Umbilical cord (tissue), 2 donors: ENCODE measurements around the gene NDUFA1. TPM values are rescaled to one million over a fixed set of nuclear protein-coding genes. Genes with fewer than 3 reads are reported as not detected.
"Not testable (repeated sequence)": the region's sequence is repeated elsewhere in the genome, so short reads cannot be mapped to it uniquely, and the experiment has no call there.

Experiments used
- DNase-seq: peaks from one replicate; pipeline ENCODE4 v3.0.0-alpha.2; 2015; ENCODE audit warnings: low spot score
- total RNA-seq: library from RNA; depleted of rRNA; stranded (reverse); fragments of >200 nt; gene quantifications from one replicate; pipeline ENCODE4 v1.2.3, GENCODE V29; 2014; ENCODE audit warnings: low replicate concordance; ENCODE audit not compliant: insufficient read depth

NDUFA1 gene
- total RNA-seq: 36.6 TPM

- peak; percentile 89 for DNase-seq
Observed at GRCh38 chrX:119871599-119872395, at the start of gene NDUFA1, which contains the start of gene RNF113A. Gene NDUFA1 (plus strand): TSS chrX:119871832. CDS start chrX:119871912, 80 bp downstream. Gene RNF113A (minus strand): TSS chrX:119871733. CDS start chrX:119871613, 120 bp downstream.

DNA sequence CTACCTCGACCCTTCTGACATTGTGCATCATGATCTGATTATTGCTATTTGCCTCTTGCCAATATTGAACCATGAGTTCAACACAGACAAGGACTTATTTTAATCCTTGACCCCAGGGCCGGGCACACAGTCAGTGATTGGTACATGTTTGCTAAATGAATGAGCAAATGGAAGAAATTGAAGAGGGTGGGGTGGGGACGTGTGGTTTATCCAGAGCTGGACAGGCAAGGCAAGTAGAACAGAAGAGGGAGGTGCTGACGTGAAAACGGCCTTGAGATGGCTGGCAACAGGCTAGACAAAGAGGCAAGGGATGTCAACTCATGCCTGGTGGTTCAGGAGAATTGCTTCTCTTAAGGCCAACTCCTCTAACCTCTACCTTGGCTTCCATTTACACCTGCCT, 47.4 kb upstream of the NDUFA1 start:
- DNase-seq: not testable (repeated sequence)

GRCh38 chrX:119826399-119826959, 45.2 kb upstream of the NDUFA1 start:
- DNase-seq: no peak

GRCh38 chrX:119828446-119828845, 43.2 kb upstream of the NDUFA1 start:
- no peak for DNase-seq

GRCh38 chrX:119833905-119834304, 37.7 kb upstream of the NDUFA1 start:
- no peak for DNase-seq

DNA sequence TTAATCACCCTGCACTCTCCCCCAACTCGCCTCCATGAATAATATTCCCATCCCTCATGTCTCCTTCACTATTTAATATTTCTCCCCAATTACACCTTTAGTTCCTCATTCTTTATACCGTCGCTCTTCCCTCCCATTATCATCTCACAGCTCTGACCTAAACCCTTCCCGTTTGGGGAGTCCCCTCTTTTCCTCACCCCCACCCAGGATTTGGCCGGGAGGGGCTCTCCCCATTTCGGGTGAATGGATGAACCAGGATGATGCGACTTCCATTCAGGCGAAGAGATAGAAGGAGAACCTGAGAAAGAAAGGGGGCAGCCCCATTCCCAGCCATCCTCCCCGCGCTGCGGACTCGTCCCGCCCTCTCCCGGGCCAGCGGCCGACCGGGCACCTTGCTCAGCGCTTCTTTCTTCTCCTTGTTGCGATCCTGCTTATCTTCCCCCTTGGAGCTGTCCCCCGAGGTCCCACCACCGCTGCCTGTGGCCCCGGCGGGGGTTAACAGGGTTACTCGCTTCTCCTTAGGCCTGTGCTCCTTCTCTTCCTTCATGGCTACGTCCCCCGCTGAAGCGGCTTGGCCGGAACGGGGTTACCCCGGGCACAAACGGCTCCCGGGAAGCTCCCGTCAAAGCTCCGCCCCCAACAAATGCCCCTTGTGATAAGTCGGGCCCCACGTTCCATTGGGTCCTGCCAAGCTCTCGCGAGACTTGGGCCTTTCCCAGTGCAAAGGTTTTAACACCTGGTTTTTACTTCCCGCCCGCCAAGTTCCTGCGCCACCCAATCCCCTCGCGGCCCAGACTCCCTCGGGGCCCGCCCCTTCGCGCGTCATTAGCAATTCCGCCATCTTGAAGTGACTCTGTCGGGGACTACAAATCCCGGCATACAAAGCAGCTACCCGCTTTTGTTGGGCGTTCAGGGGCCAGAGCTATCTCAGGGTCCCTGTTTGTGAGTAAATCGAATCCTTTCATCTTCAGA, 19.0 kb upstream of the NDUFA1 start, which contains the start of gene UPF3B:
TSS of gene UPF3B (minus strand) at position 582 of the 972 bp plus-strand sequence. CDS start at position 547, 35 bp downstream.
- peak; percentile 98 for DNase-seq

DNA sequence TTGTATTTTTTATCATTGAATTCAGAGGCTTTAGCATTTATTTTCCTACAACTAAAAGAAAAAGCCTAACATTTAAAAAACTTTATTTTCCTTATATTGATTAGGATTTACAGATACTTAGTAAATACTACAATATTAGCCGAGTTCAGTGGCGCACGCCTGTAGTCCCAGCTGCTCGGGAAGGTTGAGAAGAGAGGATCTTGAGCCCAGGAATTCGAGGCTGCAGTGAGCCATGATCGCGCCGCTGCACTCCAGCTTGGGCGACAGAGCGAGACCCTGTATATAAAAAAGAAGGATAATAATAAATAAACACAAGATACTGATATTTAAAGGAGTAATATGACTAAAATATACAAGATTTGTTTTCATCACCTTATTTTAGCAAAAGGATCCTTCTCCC, 18.2 kb upstream of the NDUFA1 start:
- DNase-seq: no peak

DNA sequence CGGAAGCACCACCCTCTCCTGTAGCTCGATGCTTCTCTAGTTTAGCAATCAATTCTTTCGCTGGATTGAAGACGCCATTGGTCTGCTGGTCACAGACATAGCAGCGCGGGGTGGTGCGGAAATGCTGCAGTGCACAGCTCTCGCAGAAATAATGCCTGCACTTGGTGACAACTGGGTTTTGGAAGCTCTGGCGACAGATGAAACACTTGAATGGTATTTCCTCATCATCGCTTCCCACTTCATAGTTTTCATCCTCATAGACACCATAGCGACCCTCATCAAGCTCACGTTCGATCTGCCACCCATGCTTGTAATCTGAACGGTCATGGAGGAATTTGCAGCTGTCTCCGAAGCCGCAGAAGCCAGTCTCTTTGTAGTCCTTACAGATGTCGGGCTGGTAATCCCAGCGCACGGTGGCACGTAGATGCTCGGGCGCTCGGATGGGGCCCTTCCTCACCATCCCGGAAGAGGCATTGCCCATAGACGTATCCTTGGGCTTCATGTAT, 953 bp upstream of the NDUFA1 start:
- DNase-seq: peak; percentile 10

- DNase-seq: no peak
Observed at GRCh38 chrX:119871245-119871598, 410 bp upstream of the NDUFA1 start.

DNA sequence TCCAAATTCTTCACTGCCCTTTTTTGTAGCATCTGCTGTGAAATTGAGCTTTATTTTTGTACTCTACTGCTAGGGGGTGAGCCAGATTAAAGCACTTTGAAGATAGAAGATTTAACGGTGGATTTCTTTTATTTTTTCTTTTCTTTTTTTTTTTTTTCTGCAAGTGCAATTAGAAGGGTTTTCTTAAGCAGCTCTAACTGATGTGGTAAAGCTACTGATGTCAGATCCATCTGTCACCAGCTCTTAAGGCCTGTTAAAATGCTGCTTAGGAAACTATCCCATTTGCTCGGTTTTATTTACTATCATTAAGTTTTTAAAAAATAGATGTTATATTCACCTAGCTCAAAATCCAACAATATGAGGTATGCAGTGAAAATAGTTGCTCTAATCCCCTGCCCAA, 7.1 kb downstream of the NDUFA1 start:
- DNase-seq: no peak

GRCh38 chrX:119880076-119880475, 8.4 kb downstream of the NDUFA1 start:
- no peak for DNase-seq

DNA sequence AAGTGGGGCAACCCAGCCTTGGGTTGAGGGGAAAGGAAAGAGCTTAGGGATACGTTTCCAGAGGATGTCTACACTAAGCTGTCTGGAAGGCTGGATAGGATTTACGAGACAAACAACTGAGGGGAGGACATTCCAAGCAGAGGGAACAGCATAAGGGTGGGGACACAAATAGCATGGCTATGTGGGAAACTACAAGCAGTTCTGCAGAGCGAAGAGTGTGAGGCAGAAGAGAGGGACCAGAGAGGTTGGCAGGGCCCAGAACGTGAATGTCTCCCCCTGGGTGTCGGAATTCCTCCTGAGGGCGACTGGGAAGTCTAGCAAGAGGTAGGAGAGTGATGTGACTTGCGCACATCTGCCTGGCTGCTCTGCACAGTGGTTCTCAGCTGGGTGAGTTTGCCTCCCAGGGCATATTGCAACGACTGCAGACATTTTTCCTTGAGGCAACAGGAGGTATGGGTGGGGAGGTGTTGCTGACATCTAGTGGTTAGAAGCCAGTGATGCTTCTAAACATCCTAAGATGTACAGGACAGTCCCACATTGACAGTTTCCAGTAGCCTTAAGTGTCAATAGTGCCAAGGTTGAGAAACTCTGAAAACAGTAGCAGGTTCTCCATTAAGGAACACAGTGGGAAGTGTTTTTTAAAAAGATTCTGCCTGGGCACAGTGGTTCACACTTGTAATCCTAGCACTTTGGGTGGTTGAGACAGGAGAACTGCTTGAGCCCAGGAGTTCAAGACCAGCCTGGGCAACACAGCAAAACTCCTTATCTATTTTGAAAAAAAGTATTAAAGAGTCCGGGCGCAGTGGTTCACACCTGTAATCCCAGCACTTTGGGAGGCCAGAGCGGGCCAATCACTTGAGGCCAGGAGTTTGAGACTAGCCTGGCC, 9.2 kb downstream of the NDUFA1 start:
- peak; percentile 54 for DNase-seq

DNA sequence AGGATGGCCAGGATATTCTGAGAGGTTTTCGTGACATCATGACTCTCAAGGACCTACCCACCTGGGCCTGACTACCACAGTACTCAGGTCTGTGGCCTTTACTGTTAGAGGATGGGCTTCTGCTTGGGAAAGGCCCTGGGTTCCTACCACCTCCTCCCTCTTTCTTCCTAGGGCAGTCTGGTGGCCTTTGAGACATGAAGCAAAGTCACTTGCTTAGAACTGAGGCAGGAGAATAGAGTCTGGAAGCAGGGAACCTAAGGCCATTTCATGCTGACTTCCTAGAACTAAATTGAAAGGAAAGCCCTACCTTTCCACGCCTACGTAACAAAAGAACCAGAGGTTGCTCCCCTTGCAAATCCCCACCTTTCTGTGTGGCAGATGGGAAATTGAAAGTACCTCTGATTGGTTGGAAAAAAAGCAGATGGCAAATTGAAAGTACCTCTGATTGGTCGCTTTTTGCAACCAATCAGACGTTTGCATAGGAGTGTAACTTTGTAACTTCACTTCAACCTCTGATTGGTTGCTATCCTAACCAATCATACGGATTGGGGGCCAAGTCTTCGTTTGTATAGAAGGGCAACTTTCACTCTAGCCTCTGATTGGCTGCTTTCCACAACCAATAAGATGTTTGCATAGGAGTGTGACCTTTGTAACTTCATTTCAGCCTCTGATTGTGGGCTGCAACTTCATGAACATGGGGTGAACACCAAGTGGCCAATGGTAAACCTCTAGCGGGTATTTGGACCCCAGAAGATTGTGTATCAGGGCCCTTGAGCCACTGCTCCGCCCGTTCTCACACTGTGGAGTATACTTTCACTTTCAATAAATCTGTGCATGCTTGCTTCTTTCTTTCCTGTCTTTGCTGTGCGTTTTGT, 14.2 kb downstream of the NDUFA1 start:
- no peak for DNase-seq

DNA sequence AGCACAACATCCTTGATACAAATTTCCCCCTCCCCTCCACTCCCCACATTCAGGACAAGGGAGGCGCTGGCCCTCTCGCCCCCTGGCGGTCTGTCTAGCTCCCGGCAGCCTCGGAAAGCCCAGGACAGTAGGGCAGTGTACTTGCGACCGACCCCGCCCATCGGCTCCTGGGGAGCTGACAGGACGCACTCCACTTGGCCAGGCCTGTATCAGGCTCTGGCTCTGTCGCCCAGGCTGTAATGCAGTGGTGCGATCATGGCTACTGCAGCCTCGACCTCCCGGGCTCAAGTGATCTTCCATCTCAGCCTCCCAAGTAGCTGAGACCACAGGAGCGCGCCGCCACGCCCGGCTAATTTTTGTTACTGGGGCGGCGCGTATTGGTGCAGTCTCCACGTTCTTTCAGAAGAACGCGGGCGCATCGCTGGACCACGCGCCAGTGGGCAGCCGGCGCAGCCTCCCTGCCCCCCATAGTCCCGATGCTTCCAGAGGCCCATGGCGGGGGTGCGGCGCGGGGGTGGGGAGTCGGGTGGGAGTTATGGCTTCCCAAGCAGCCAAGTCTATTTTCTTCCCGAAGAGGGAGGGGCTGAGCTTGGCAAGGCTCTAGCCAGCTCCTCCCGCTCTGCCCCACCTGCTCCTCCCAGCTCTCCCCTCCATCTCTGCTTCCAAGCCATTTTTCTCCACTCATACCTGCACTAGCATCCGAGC, 16.2 kb downstream of the NDUFA1 start:
- no peak for DNase-seq

GRCh38 chrX:119890626-119891025, 19.0 kb downstream of the NDUFA1 start:
- not testable (repeated sequence) for DNase-seq

GRCh38 chrX:119891961-119892692, 20.5 kb downstream of the NDUFA1 start:
- not testable (repeated sequence) for DNase-seq

DNA sequence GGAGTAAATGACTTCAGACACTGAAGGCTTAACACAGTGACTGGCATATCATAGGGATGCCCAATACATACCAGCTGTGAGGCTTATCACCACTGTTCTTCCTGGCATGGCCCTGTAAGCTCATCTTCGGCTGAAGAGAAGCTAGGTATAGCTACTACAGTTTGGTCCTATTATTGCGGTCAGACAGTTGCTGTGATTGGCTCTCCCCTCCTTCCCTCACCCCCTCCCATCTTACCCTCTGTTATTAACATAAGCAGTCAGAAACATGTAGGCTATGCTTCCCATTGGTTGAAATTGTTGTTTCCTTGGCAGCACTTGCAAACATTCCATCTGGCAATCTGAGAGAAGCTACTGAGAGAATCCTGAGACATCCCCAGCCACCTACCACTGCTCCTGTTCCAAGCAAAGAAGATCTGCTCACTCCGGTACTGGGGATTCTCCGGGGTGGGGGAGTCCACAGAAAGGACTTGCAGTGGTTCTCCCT, 24.3 kb downstream of the NDUFA1 start, which contains the start of gene AKAP14:
TSS of gene AKAP14 (plus strand) at position 51 of the 484 bp plus-strand sequence. CDS start 7,331 bp downstream, outside the sequence.
- DNase-seq: no peak

GRCh38 chrX:119899125-119899524, 27.5 kb downstream of the NDUFA1 start:
- no peak for DNase-seq
